GM12878 (cell line): ENCODE results near the gene PDCL3. TPM values are rescaled to one million over a fixed set of nuclear protein-coding genes. Genes with fewer than 3 reads are reported as not detected.

Source experiments
- ATAC-seq: fragments of 200-7000 bp; cut with Tn5 transposase; 3 replicates; pipeline ENCODE4 v1.9.1; 2020; ENCODE audit warnings: mild to moderate bottlenecking, moderate library complexity
- BruUV-seq: library from RNA; stranded (reverse); fragments of 400-500 nt; replicated peaks from 2 replicates; lab custom pipeline; 2021; lab: Mats Ljungman, UMichigan
- CTCF ChIA-PET: fragments of 300-600 bp; sonication (Branson Sonifier 250); formaldehyde crosslinking; extraction: SDS; loops from one replicate; lab custom pipeline; 2021; ENCODE audit warnings: inconsistent platforms; lab: Yijun Ruan, JAX
- POLR2A ChIA-PET: fragments of 350-600 bp; formaldehyde crosslinking; extraction: SDS; loops from one replicate; lab custom pipeline; 2021; ENCODE audit warnings: inconsistent platforms; lab: Charles Lee
- RAD21 ChIA-PET: fragments of 300-600 bp; sonication (Branson Sonifier 250); formaldehyde crosslinking; loops from one replicate; lab custom pipeline; 2023; ENCODE audit warnings: antibody characterized with exemption; ENCODE audit not compliant: unreplicated experiment; lab: Charles Lee
- SMC1A ChIA-PET: fragments of 300-600 bp; sonication (Branson Sonifier 250); formaldehyde crosslinking; loops from one replicate; lab custom pipeline; 2023; ENCODE audit not compliant: unreplicated experiment, uncharacterized antibody; lab: Charles Lee
- DNase-seq: peaks from one replicate; pipeline ENCODE4 v3.0.0-alpha.2; 2011; ENCODE audit warnings: low read depth, low spot score
- FAIRE-seq: peaks from 3 replicates; lab custom pipeline; 2011; peaks lifted over from hg19 to GRCh38; lab: Jason Lieb, UNC
- H2AFZ ChIP-seq: 2 replicates; pipeline ENCODE4 v1.6.0; 2011; ENCODE audit warnings: low read depth, low read length, control low read depth; ENCODE audit not compliant: control insufficient read depth
- H3K27ac ChIP-seq: 2 replicates; pipeline ENCODE4 v1.5.1; 2011; ENCODE audit warnings: control low read depth; ENCODE audit not compliant: control insufficient read depth, insufficient read depth
- H3K27me3 ChIP-seq, 2 experiments: replicated peaks in 1 of 2; 2 replicates each; pipeline versions ENCODE4 v1.6.0 to v1.6.1; 2011; ENCODE audit warnings: low read length in 1 of 2; ENCODE audit not compliant: control insufficient read depth in 2 of 2, insufficient read depth in 2 of 2
- H3K36me3 ChIP-seq, 2 experiments: 2 replicates each; pipeline ENCODE4 v1.5.1; 2011; ENCODE audit warnings: low read length in 1 of 2; ENCODE audit not compliant: control insufficient read depth in 2 of 2, insufficient read depth in 2 of 2
- H3K4me1 ChIP-seq: 2 replicates; pipeline ENCODE4 v1.6.1; 2011; ENCODE audit warnings: mild to moderate bottlenecking, low read length, moderate library complexity, mixed read lengths; ENCODE audit not compliant: control insufficient read depth, insufficient read depth
- H3K4me2 ChIP-seq: 2 replicates; pipeline ENCODE4 v1.6.0; 2011; ENCODE audit warnings: control low read depth; ENCODE audit not compliant: control insufficient read depth, insufficient read depth
- H3K4me3 ChIP-seq: fragments of 200-600 bp; sonication (generic); 2 replicates; pipeline ENCODE4 v1.5.1; 2016
- H3K79me2 ChIP-seq: 2 replicates; pipeline ENCODE4 v1.6.0; 2011; ENCODE audit warnings: low read length; ENCODE audit not compliant: control insufficient read depth, insufficient read depth
- H3K9ac ChIP-seq: 2 replicates; pipeline ENCODE4 v1.8.0; 2011; ENCODE audit warnings: low read length, control low read depth, mixed read lengths; ENCODE audit not compliant: control insufficient read depth, insufficient read depth
- H3K9me3 ChIP-seq: replicated peaks from 3 replicates; pipeline ENCODE4 v1.5.1; 2011; ENCODE audit warnings: mild to moderate bottlenecking, low read length; ENCODE audit not compliant: control insufficient read depth, insufficient read depth
- H4K20me1 ChIP-seq: 2 replicates; pipeline ENCODE4 v1.6.0; 2011; ENCODE audit not compliant: control insufficient read depth, insufficient read depth
- LARP7 ChIP-seq: fragments of 450-650 bp; IDR thresholded peaks from 2 replicates; pipeline ENCODE4 v1.6.1; 2017; ENCODE audit warnings: mild to moderate bottlenecking
- NKRF ChIP-seq: fragments of 450-650 bp; conservative IDR thresholded peaks from 2 replicates; pipeline ENCODE4 v1.6.1; 2017; ENCODE audit warnings: mild to moderate bottlenecking, moderate library complexity
- NR2C2 ChIP-seq: IDR thresholded peaks from 2 replicates; pipeline ENCODE4 v1.6.1; 2011; ENCODE audit warnings: borderline replicate concordance, low read depth; ENCODE audit not compliant: control insufficient read depth, insufficient read length
- SIN3A ChIP-seq: IDR thresholded peaks from 2 replicates; pipeline ENCODE4 v1.6.1; 2012; ENCODE audit warnings: low read depth, low read length, improper control_type of control experiment
- ZBTB4 ChIP-seq: fragments of 450-650 bp; formaldehyde crosslinking; IDR thresholded peaks from 2 replicates; pipeline ENCODE4 v1.4.0; 2022; ENCODE audit warnings: mild to moderate bottlenecking, moderate library complexity
- WGBS: methylation state at CpG from one replicate; pipeline ENCODE4 v1.1.6; 2016; ENCODE audit warnings: low lambda C conversion rate; ENCODE audit not compliant: insufficient replicate concordance, insufficient coverage; ENCODE audit errors: missing lambda C conversion rate; 5-methylcytosine and 5-hydroxymethylcytosine counted together
- in situ Hi-C: fragments of 300-500 bp; cut with MboI; formaldehyde crosslinking; loops from 9 replicates; pipeline ENCODE4 v1.14.3; 2018; ENCODE audit warnings: mixed read lengths
- intact Hi-C: fragments of 100-400 bp; cut with micrococcal nuclease; formaldehyde crosslinking; loops from one replicate; pipeline ENCODE4 v1.14.2; 2022; ENCODE audit not compliant: unreplicated experiment
- polyA plus RNA-seq, 11 experiments: library from polyadenylated mRNA; depleted of rRNA in 4 of 11; unstranded in 6 of 11; stranded (reverse) in 5 of 11; fragments of >200 nt; fragmentation: Nextera tagmentation in 4 of 11; fragmentation: Illumina TruSeq in 1 of 11; extraction: Ambion mirVana in 4 of 11; extraction: Trizol in 1 of 11; gene quantifications; 1 replicate in 1 of 11; 2 replicates in 10 of 11; pipeline versions ENCODE4 v1.2.1 to v1.2.3, GENCODE V29; 2011 to 2016; ENCODE audit warnings: inconsistent platforms in 2 of 11, missing spikeins in 2 of 11, low read depth in 1 of 11
- total RNA-seq, 4 experiments: library from RNA; depleted of rRNA in 3 of 4; stranded (reverse); fragments of >200 nt in 3 of 4; fragmentation: Illumina TruSeq in 1 of 4; extraction: Trizol in 1 of 4; gene quantifications; 2 replicates each; pipeline versions ENCODE4 v1.2.1 to v1.2.3, GENCODE V29; 2013 to 2021

The PDCL3 gene
- total and polyA plus RNA-seq, 10 of the 15 experiments (the other 5 are each of a cell fraction or from before 2014, with no cell fraction given), result 22.9 to 111 (median 51.1) TPM

- Histone ChIP-seq H3K9me3 (no peaks in the 10 kb centered on the region), H3K4me2 (peak overlapping the region; percentile 92), H3K27me3 (no peaks in the 10 kb centered on the region), H3K9ac (peak overlapping the region; percentile 99), H4K20me1 (no peaks in the 10 kb centered on the region), H2AFZ (peak overlapping the region; percentile 96), H3K36me3 (peaks cover 0 to 7% of the 10 kb centered on the region in 2 experiments; a peak in 1 of 4 replicates), H3K27ac (peak overlapping the region; percentile 92)
- FAIRE-seq (no peak), DNase-seq (no peak), ATAC-seq (peak; percentile 24)
- intact Hi-C loops, result loop anchor here (2.0 to 5.0 kb wide), 4 partner anchors 17 to 301 kb away; partner anchors contain the start of gene CHST10
- ChIA-PET RAD21 (interaction anchor here (0.7 to 1.7 kb wide), 7 partner anchors 17 to 440 kb away, joined by 3 to 6 read pairs (median 3); partner anchors contain the start of gene RPL31), CTCF (interaction anchor here (0.8 to 1.4 kb wide), 4 partner anchors 17 to 301 kb away, joined by 3 to 5 read pairs (median 4); no protein-coding TSS in a partner anchor), POLR2A (interaction anchor here (0.6 to 2.1 kb wide), 7 partner anchors 12 to 439 kb away, joined by 3 to 11 read pairs (median 3); partner anchors contain the start of gene RPL31), SMC1A (interaction anchor here (0.7 to 1.2 kb wide), 6 partner anchors 17 to 449 kb away, joined by 3 to 8 read pairs (median 4); no protein-coding TSS in a partner anchor)
- BruUV-seq, result no TSS peak
- 10% methylated on average over 24 of the region's 24 CpGs for WGBS
- TF ChIP-seq SIN3A (peak; percentile 1; the same call in 1 of the 2 replicates), NKRF (0 out of 2 replicates have a peak, but pooled peaks have one; percentile 15), LARP7 (0 out of 2 replicates have a peak, but pooled peaks have one; percentile 29), NR2C2 (no peak), ZBTB4 (no peak)
- TF ChIP-seq, all 136 proteins: peak for 3
- H3K79me2 ChIP-seq, result peaks cover 12% of the 10 kb centered on the region
- in situ Hi-C loops, result no loop called here
- peaks cover 4% of the 10 kb centered on the region for H3K4me1 ChIP-seq
- H3K4me3 ChIP-seq, result peak overlapping the region; percentile 88
Observed at GRCh38 chr2:100563407-100564247, 834 bp downstream of the PDCL3 start.
